GM18870 (cell line): ENCODE data around the gene SRGAP1.
"Not testable (repeated sequence)": the region's sequence is repeated elsewhere in the genome, so short reads cannot be mapped to it uniquely, and the experiment has no call there.

Source experiments
- ATAC-seq: cut with Tn5 transposase; IDR thresholded peaks from one replicate; pipeline ENCODE4 v1.9.1; 2021; ENCODE audit warnings: moderate library complexity; ENCODE audit not compliant: unreplicated experiment

SRGAP1 gene

GRCh38 chr12:64145226-64145625 is 300.7 kb downstream of the SRGAP1 start:
- no peak for ATAC-seq

DNA sequence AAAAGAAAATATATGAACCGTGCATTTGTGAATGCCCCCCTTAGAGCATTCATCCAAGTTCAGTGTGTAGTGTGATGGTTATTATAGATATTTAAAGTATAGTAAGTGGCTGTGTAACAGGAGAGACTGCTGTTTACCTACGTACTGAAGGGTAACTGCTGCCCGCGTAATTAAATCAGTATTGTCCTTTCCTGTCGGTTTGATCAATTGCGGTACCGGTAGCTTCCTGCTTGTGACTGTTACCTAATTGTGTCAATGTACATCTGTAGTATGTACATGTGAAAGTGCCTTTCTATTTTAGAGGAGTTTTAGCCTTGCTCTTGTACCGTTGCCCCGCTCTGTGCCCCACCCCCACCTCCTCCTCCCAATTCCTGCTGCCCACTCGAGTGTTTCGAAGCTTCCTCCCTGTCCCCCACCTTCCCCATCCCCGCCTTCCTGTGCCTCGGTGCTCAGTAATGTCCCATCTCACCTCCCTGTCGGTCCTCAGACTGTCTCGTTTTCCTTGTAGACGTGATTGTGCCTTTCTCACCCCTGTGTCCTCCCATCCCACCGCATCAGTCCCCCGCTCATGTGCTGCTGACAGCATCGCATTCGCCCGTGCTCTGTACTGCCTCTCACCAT is 302.6 kb downstream of the SRGAP1 start:
- ATAC-seq, result no peak

DNA sequence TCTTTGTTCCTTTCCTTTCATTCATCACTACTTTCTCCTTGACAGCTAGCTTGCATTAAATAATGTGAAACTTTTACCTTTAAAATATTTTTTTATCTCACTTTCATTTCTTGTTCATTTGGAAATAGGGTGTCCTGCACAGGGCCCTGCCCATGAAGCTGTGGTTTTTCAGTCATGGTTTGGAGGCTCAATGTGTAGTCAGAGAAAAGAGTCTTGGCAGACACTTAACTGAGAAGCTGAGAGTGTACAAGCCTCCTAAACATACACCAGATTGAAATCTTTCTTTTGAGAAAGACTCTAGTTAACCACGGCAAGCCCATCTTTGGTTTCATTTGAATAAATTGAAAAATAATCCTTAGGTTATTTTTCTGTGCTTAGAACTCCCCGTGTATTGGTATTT is 303.4 kb downstream of the SRGAP1 start:
- no peak for ATAC-seq

DNA sequence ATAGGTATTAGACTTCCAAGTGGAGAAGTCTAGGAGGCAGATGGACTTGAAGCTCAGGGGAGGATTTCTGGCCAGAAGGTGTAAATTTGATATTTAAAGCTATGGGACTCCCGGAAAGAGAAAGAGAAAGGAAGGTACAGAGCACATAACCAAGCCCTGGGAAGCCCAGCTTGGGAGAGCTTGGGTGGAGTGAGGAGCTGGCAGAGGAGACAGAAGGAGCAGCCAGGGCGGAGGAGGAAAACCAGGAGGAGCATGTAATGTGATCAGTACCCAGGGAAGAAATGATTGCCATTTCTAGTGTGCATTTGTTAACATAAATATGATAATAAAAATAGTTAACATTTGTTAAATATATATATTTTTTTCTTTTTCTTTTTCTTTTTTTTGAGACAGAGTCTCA is 310.2 kb downstream of the SRGAP1 start:
- ATAC-seq, result no peak

GRCh38 chr12:64157110-64157509 is 312.6 kb downstream of the SRGAP1 start:
- no peak for ATAC-seq

- no peak for ATAC-seq
Measured at GRCh38 chr12:64160021-64160710, 315.7 kb downstream of the SRGAP1 start.

GRCh38 chr12:64160711-64161060 is 316.2 kb downstream of the SRGAP1 start:
- ATAC-seq, result no peak

DNA sequence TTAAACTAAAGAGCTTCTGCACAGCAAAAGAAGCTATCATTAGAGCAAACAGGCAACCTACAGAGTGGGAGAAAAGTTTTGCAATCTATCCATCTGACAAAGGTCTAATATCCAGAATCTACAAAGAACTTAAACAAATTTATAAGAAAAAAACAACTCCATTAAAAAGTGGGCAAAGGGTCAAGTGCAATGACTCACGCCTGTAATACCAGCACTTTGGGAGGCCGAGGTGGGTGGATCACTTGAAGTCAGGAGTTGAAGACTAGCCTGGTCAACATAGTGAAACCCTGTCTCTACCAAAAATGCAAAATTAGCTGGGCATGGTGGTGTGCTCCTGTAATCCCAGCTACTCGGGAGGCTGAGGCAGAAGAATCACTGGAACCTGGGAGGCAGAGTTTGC is 322.1 kb downstream of the SRGAP1 start:
- ATAC-seq, result not testable (repeated sequence)

DNA sequence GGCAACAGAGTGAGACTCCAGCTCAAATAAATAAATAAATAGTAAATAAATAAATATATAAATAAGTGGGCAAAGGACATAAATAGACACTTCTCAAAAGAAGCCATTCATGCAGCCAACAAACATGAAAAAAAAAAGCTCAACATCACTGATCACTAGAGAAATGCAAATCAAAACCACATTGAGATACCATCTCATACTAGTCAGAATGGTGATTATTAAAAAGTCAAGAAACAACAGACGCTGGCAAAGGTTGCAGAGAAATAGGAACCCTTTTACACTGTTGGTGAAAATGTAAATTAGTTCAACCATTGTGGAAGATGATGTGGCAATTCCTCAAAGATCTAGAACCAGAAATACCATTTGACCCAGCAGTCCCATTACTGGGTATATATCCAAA is 322.5 kb downstream of the SRGAP1 start:
- ATAC-seq, result not testable (repeated sequence)

- ATAC-seq, result no peak
Measured at GRCh38 chr12:64170024-64170423, 325.5 kb downstream of the SRGAP1 start.

DNA sequence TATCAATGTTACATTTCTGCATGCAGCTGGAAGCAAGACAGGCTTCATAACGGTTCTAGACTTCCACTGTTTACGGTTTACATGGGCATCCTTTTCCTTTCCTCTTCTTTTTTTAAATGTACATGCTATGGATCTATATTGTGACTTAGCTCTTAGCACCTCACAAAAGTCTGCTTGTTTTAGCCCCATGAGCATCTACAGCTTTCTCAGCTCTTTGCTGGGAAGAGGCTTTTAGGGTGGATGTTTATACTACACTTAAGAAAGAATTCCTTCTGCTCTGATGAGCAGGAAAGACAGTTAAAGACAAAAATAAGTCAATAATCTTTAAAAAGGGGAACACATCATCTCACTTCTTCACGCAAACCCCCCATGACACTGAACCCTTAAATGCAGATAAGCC is 326.2 kb downstream of the SRGAP1 start:
- ATAC-seq, result no peak

DNA sequence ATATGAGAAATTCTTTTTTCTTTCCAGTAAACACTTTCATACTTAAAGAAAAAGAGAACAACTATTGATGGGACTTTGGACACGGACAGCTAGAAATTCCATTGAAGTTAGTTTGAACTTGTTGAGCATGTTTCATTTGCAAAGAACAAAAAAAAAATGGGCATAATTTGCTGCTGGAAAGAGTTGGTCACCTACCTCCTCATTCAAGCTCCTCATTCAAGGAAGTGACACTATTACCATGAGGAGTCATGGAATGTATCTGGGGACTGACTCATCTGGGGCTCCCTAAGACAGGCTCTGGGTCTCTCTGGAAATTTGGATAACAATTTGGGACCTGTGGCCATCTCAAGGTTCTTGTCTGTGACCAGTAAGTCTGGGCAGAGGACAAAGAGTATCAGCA is 327.2 kb downstream of the SRGAP1 start:
- no peak for ATAC-seq

DNA sequence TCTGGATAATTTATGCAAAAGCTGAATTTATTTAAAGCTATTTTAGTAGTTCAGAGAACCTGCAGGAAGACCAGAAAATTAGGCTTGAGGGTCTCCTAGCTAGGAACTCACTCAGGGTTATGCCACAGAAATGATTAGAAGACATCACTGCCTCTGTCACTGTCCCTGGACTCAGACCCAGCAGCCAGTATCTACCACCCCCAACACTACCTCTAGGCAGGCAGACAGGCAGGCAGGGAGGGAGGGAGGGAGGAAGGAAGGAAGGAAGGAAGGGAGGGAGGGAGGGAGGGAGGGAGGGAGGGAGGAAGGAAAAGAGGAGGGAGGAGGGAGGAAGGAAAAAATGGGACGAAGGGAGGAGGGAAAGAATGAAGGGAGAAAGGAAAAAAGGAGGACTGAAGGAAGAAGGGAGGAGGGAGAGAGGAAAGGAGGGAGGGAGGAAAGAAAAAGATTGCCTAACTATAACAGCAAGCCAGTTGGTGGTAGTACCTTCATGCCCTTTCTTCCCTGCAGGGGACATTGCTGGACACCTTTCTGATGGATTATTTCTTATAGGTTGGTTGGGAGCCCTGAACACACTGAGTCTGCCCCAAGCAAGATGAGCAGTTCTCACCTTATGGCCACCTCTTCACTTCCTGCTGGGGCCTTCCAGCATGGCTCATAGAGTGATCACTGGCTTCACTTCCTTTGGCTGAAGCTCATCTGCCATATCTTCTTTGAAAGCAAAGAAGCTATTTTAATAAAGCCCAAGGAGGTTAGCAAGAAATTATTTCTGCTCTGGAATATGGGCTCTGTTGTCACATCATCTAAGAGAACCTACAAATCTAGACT is 327.9 kb downstream of the SRGAP1 start:
- no peak for ATAC-seq

DNA sequence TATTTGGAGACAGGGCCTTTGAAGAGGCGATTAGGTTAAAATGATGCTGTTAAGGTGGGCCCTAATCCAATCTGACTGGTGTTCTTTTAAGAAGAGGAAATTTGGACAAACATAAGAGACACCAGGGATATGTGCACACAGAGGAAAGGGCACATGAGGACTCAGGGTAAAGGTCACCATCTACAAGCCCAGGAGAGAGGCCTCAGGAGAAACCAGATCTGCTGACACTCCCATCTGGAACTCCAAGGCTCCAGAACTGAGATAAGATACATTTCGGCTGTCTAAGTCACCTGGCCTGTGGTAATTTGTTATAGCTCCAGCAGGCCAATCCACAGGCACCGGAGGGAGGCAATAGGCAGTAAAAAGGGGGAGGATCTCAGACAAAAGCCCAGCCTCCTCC is 329.0 kb downstream of the SRGAP1 start:
- ATAC-seq, result no peak

DNA sequence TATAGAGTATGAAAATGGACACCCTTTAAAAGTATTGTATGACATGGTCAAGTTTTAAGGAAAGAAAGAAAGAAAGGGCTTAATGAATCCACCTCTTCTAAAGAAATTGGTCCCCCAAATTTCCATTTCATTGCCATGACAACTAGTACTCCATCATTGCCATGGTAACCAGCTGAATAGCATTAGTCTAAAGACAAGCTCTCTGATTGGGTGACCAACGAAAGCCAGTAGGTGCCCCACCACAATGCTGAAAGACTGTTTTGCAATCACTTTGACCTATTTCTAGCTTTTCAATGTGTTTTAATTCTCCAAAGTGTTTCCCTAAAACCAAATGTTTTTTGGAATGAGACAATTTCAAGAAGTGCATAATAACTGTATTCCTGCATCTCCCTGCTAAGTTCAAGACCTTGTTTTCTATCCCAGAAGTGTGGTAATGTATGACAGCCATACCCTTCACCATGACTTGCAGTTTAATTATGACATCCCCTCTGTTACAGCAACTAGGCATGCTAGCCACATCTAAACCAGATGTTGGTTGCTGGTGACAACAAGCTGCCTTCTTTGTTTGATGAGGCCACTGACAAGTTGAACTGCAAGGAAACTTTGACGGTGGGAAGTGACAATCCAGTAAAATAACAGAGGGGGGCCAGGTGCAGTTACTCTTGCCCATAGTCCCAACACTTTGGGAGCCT is 330.9 kb downstream of the SRGAP1 start:
- no peak for ATAC-seq

- no peak for ATAC-seq
Measured at GRCh38 chr12:64177001-64177400, 332.5 kb downstream of the SRGAP1 start.

GRCh38 chr12:64178122-64178521 is 333.6 kb downstream of the SRGAP1 start:
- ATAC-seq, result no peak

- no peak for ATAC-seq
Measured at GRCh38 chr12:64180951-64181350, 336.5 kb downstream of the SRGAP1 start.

DNA sequence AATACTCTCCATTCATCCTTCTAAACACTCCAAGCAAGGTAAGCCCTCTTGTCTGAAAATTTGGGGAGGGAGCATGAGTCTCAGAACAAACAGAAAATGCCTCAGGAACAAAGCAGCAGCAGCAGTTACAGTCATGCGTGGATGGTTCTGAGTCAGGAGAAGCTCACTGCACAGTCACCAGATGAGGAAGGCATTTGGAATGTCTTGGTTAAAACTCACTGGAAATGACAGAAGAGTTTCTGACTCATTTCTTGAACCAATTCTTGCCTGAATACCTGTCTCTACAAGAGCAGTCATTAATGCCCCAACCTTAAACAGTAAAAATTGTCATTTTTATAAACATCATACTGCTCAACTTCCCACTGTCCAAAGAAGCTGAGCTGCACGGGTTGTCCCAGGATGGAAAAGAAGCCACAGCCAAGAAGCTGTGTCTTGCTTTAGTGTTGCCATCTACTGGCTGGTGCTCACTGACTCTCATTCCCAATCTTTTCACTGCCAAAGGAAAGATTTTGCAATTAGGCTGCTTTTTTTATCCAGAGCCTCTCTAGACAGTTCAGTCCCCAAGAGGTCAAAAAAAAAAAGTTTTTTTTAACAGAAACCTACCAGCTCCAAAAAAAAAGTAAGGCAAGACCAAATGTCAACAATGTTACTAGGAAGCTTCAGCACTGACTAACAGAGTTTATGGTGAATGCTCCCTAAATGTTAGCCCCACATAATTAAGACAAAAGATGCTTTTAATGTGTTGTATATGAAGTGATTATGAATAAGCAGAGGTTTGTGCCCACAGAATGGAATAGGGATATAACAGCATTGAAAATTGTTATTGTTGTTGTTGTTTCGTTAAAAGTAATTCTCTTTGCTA is 337.2 kb downstream of the SRGAP1 start:
- no peak for ATAC-seq

GRCh38 chr12:64184216-64184615 is 339.7 kb downstream of the SRGAP1 start:
- no peak for ATAC-seq

GRCh38 chr12:64186789-64187188 is 342.3 kb downstream of the SRGAP1 start:
- ATAC-seq, result peak; percentile 82
